NCI-H524 treated with DMSO at 0.1 percent for 48 hours (cell line): Measurements from ENCODE around the gene GNPAT.

Source experiments
- DNase-seq: peaks from one replicate; lab custom pipeline; 2025; lab: John Stamatoyannopoulos, UW

GNPAT gene

GRCh38 chr1:231317306-231318014 lies 76.4 kb downstream of the GNPAT start:
- no peak for DNase-seq

- DNase-seq: no peak
These were observed 77.0 kb downstream of the GNPAT start for GRCh38 chr1:231318015-231318355.

GRCh38 chr1:231318568-231318967 lies 77.6 kb downstream of the GNPAT start:
- no peak for DNase-seq

GRCh38 chr1:231319080-231319479 lies 78.1 kb downstream of the GNPAT start:
- no peak for DNase-seq

GRCh38 chr1:231322880-231323530 lies 82.0 kb downstream of the GNPAT start:
- no peak for DNase-seq

GRCh38 chr1:231324660-231325059 lies 83.6 kb downstream of the GNPAT start:
- no peak for DNase-seq

GRCh38 chr1:231326248-231326647 lies 85.2 kb downstream of the GNPAT start:
- no peak for DNase-seq
